ENCODE data around the gene CDC123. TPM values are rescaled to one million over a fixed set of nuclear protein-coding genes. Genes with fewer than 3 reads are reported as not detected.
A peak's percentile ranks its signal among the peaks of the same experiment; 100 is the strongest.
"Not testable (repeated sequence)": the region's sequence is repeated elsewhere in the genome, so short reads cannot be mapped to it uniquely, and the experiment has no call there.

Gene CDC123
- total and polyA plus RNA-seq, 7 donors = 29.1 to 103 (median 41.2) TPM

DNA sequence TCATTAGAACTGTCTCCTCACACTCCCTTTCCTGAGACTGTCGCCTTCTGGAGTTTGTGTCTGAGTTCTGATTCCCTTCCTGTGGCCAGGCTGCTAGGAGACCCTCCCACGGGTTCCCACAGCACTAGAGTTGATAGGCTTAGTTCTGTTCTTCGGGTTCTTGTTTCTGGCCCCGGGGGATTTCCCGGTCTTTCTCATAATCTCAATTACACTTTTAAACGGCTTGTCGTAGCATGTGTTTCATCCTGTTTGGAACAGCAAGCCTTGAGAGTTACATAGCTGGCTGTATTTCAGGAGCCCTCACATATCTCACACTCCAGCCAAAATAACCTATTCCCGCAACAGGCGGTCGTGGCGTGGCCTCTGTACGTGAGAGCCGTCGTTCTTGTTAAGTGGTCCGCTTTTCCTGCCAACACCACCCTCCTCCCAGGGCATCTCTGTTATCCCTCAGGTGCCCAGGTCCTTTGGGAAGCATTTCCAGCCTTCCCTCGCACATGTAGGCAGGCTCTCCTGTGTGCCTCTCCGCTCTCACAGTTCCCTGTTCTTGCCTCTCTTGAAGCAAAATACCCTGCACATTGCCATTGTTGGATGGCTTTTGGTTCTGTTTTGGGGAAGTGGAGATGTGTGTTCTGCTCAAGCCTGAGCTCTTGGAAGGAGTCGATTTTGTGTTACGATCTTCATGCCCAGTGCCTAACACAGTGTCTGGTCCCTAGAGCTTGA, 46.0 kb downstream of the CDC123 start:
- WGBS, 3 donors = 55 to 76% (median 70%) methylated on average over 19 of the region's 19 CpGs
- no peaks in the 10 kb centered on the region for H3K4me1 ChIP-seq
- no peak overlapping the region for H3K4me3 ChIP-seq
- TF ChIP-seq, protein P1, sequence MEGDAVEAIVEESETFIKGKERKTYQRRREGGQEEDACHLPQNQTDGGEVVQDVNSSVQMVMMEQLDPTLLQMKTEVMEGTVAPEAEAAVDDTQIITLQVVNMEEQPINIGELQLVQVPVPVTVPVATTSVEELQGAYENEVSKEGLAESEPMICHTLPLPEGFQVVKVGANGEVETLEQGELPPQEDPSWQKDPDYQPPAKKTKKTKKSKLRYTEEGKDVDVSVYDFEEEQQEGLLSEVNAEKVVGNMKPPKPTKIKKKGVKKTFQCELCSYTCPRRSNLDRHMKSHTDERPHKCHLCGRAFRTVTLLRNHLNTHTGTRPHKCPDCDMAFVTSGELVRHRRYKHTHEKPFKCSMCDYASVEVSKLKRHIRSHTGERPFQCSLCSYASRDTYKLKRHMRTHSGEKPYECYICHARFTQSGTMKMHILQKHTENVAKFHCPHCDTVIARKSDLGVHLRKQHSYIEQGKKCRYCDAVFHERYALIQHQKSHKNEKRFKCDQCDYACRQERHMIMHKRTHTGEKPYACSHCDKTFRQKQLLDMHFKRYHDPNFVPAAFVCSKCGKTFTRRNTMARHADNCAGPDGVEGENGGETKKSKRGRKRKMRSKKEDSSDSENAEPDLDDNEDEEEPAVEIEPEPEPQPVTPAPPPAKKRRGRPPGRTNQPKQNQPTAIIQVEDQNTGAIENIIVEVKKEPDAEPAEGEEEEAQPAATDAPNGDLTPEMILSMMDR (IDR thresholded peaks at IDR 0.05) = no peak
- H3K36me3 ChIP-seq (ENCODE audit: insufficient read depth in 1 of 2, low read depth in 1 of 2) = peaks cover 10 to 67% of the 10 kb centered on the region in 2 donors
- no peak overlapping the region for H3K27ac ChIP-seq
- H3K27me3 ChIP-seq (ENCODE audit: insufficient read depth in 3 of 3, low read length in 2 of 3) = no peaks in the 10 kb centered on the region
- intact Hi-C loops (cut with DNase I) = no loop called here
- ATAC-seq = no peak
- no peak for DNase-seq
- H3K9me3 ChIP-seq = no peaks in the 10 kb centered on the region

DNA sequence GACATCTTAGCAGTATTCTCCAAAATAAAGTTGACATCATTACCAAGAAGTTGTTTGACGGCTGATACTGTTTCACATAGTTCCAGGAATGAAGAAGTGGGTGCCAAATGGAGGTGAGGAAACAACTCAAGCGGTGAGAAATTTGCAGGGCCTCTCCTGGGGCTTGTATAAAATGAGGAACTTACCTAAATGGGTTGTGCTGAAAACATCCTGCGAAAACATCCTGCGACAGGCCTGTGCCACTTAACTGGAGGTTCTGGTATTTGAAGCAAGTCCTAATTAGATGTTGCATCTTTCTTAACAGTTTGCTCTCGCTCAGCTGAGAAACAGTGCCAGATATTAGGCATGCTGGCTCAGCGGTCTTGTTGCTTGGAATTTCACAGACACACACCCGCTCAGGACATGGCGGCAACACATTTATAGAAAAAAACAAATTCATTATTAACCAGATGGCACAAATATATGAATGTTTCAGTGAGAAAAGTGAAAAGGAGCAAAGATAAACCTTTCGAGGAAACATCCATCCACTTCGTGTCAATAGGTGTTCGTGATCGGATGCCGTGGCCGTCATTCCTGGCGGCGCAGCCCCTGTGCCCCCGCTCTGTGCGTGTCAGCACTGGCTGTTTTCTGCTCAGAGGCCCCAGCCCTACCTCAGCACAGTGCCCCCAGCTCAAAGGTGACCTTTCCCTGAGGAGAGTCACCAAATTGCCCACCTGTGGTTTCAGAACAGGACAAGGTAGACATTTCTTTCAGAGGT, 48.1 kb downstream of the CDC123 start:
- no peak overlapping the region for H3K4me3 ChIP-seq
- peaks cover 7 to 65% of the 10 kb centered on the region in 2 donors for H3K36me3 ChIP-seq (ENCODE audit: insufficient read depth in 1 of 2, low read depth in 1 of 2)
- TF ChIP-seq, protein P1 (IDR thresholded peaks at IDR 0.05) = no peak
- no peaks in the 10 kb centered on the region for H3K9me3 ChIP-seq
- no peak overlapping the region for H3K27ac ChIP-seq
- no peaks in the 10 kb centered on the region for H3K4me1 ChIP-seq
- DNase-seq = no peak
- intact Hi-C loops (cut with DNase I) = no loop called here
- H3K27me3 ChIP-seq (ENCODE audit: insufficient read depth in 3 of 3, low read length in 2 of 3) = no peaks in the 10 kb centered on the region
- ATAC-seq = peak in 1 of 4 donors; percentile 22
- WGBS, 3 donors = 76 to 87% (median 80%) methylated on average over 18 of the region's 18 CpGs

GRCh38 chr10:12250181-12250580, 54.2 kb downstream of the CDC123 start:
- no peaks in the 10 kb centered on the region for H3K27me3 ChIP-seq (ENCODE audit: insufficient read depth in 3 of 3, low read length in 2 of 3)
- no peaks in the 10 kb centered on the region for H3K9me3 ChIP-seq
- ATAC-seq = no peak
- no peak overlapping the region for H3K27ac ChIP-seq
- TF ChIP-seq, protein P1 (IDR thresholded peaks at IDR 0.05) = no peak
- intact Hi-C loops (cut with DNase I) = no loop called here
- H3K4me3 ChIP-seq = no peak overlapping the region
- H3K4me1 ChIP-seq = no peaks in the 10 kb centered on the region
- no peak for DNase-seq
- 78 to 82% (median 80%) methylated on average over 10 of the region's 10 CpGs for WGBS, 3 donors
- H3K36me3 ChIP-seq (ENCODE audit: insufficient read depth in 1 of 2, low read depth in 1 of 2) = peaks cover 7 to 57% of the 10 kb centered on the region in 2 donors

DNA sequence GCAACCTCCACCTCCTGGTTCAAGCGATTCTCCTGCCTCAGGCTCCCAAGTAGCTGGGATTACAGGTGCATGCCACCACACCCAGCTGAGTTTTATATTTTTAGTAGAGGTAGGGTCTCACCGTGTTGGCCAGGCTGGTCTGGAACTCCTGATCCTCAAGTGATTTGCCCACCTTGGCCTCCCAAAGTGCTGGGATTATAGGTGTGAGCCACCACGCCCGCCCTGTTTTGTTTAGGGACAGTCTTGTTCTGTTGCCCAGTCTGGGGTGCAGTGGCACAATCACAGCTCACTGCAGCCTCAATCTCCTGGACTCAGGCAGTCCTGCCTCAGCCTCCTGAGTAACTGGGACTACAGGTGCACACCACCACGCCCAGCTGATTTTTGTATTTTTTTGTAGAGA, 54.7 kb downstream of the CDC123 start:
- 88 to 97% (median 93%) methylated on average over 5 of the region's 5 CpGs for WGBS, 3 donors
- intact Hi-C loops (cut with DNase I); H3K27ac ChIP-seq; H3K27me3 ChIP-seq (ENCODE audit: insufficient read depth in 3 of 3, low read length in 2 of 3); H3K9me3 ChIP-seq; H3K4me3 ChIP-seq; H3K4me1 ChIP-seq; DNase-seq; ATAC-seq: not testable (repeated sequence)
- peaks cover 7 to 52% of the 10 kb centered on the region in 2 donors for H3K36me3 ChIP-seq (ENCODE audit: insufficient read depth in 1 of 2, low read depth in 1 of 2)

GRCh38 chr10:12251581-12251980, 55.6 kb downstream of the CDC123 start:
- Histone ChIP-seq H3K9me3 (no peaks in the 10 kb centered on the region), H3K27me3 (ENCODE audit: insufficient read depth in 3 of 3, low read length in 2 of 3) (no peaks in the 10 kb centered on the region), H3K4me1 (no peaks in the 10 kb centered on the region), H3K27ac (no peak overlapping the region), H3K36me3 (ENCODE audit: insufficient read depth in 1 of 2, low read depth in 1 of 2) (peaks cover 2 to 44% of the 10 kb centered on the region in 2 donors), H3K4me3 (no peak overlapping the region)
- 90 to 96% (median 93%) methylated on average over 5 of the region's 5 CpGs for WGBS, 3 donors
- TF ChIP-seq, protein P1 (IDR thresholded peaks at IDR 0.05) = no peak
- intact Hi-C loops (cut with DNase I) = no loop called here
- no peak for DNase-seq
- no peak for ATAC-seq
